GM12874 (cell line): ENCODE results near the gene GCK.

Experiments used
- CTCF ChIP-seq: IDR thresholded peaks from 2 replicates; pipeline ENCODE4 v1.5.1; 2011; ENCODE audit warnings: low read depth, mild to moderate bottlenecking, control low read depth, low read length, moderate library complexity; ENCODE audit not compliant: insufficient read depth

GCK gene

DNA sequence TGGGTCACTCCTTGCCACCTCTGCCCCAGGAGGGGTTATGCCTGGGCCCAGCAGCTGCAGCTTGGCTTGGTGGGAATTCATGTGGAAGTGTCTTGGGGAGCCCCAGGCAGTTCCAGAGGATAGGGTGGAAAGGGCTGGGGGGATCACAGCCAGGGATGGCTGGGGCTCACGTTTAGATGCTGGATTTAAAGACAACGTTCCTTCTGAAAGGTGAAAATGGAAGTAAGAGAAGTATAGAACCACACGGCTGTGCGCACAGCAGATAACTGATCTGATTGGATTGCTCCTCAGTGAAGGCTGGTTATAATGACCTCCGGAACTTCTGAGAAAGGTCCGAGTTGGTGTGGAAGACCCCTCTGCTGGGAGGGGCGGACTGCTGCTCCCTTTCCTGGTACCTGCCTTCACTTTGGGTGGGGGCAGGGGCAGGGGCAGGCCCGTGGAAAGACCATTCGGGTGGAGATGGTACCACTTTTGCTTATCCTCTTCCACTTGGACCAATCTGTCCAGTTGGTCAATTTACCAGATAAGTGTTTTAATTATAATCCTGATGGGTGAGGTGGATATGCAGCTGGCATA is 40.2 kb downstream of the GCK start:
- TF ChIP-seq CTCF, result no peak

- TF ChIP-seq CTCF, result no peak
Observed at GRCh38 chr7:44148166-44148565, 41.1 kb downstream of the GCK start.

DNA sequence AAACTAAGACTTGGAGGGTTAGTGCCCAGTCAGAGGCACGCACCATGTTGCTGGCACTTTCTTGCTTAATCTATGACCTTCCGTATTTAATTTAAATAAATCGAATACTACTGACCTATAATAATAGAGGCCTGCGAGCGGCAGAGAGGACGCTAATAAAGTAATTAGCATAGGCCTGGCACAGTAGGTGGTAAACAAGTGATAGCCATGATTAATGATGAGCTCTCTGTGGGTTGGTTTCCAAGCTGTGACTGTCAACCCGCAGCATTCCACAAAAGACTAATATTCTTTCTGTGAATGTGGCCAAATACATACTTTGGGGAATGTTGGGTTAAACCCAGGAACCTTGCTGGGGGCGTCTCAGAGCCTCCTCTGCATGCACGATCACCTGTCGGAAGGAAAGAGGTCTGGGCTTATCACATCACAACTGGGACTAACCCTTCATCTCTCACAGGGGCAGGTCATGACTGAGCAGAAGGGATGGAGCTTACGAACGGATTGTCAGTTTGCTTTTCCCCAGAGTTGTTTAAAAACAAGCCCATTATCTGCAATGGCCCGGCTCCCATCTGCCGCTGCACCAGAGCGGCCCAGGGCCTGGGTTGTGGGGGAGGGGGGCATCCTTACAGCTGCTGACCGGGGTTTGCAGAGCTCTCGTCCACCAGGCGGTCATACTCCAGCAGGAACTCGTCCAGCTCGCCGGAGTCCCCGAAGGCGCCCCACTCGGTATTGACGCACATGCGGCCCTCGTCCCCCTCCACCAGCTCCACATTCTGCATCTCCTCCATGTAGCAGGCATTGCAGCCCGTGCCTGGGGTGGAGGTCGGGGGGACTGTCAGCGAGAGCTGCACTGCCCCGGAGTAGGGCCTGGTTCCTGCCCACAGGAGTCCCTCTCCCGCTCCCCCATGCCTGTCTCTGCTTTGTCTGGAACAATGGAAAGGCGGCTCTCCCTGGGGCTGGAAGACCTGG is 41.9 kb downstream of the GCK start:
- no peak for TF ChIP-seq CTCF

DNA sequence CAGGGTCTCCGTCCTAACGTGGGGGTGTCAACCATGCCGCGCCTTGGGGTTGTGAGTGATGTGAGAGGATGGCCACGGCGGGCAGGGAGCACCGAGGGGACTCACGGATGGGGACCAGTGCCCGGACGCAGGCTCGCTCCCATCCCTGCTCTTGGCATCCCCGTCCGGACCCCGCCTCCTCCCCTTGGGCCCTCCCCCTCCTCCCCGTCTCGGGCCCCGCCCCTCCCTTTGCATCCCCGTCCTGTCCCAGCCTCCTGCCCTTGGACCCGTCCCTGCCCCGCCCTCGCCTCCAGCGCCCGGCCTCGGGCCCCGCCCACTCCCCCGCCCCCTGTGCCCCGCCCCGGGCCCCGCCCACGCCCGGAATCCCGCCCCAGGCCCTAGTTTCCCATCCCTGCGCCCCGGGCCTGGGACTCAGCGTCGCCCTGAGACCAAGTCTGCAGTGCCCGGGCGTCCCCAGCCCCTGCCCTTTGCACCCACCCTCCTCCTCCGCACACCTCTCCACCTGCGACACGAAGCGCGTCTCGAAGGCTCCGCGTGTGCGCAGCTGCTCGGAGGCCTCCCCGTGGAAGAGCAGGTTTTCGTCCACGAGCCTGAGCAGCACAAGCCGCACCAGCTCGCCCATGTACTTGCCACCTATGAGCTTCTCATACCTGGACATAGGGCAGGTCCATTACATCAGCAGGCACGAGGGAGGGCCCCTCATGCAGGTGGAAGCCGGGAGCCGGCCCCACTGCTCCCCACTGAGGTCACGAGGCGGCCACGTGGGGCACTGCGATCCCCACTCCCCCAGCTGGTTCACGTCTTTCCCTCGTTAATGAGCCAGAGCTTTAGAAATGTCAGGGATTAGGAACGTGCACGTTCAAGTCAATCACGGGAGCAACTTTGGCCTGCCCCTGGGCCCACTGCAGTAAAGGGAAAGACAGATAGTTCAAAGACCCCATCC is 43.0 kb downstream of the GCK start:
- TF ChIP-seq CTCF, result no peak

DNA sequence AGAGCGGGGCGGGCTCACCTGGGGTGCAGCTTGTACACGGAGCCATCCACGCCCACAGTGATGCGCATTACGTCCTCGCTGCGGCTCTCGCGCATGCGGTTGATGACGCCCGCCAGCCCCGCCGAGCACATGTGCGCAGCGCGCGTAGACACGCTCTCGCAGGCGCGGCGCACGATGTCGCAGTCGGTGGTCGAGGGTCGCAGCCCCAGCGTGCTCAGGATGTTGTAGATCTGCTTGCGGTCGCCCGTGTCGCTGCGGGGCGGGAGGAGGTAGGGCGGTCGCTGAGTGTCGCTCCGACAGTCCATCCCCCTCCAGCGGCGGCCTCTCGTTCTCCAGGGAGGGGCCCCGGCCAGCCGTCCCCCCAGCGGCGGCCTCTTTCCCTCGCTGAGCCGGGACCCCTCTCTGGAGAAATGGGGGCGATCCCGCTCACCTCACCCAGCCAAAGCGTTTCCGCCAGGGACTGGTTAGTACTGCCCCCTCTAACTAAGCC is 43.7 kb downstream of the GCK start:
- TF ChIP-seq CTCF, result no peak

DNA sequence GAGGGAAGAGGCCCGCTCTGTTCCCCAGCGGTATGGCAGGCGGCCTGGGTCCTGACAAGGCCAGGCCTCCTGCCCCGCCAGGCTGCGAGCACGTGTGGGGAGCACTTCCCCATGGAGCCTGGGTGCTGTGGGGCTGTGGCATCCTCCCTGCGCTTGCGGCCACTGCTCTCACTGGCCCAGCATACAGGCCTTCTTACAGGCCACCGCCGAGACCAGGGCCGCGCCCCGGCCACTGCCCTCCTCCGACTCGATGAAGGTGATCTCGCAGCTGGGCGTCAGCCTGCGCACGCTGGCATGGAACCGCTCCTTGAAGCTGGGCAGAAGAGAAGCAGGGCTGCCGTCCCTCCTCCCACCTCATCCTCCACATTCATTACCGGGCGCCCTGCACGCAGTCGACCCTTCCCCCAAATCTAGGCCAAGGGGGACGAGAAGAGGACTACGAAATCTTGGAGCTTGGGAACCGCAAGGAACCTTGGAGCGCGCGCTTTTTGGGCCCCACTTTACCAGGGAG is 44.2 kb downstream of the GCK start:
- TF ChIP-seq CTCF, result no peak

DNA sequence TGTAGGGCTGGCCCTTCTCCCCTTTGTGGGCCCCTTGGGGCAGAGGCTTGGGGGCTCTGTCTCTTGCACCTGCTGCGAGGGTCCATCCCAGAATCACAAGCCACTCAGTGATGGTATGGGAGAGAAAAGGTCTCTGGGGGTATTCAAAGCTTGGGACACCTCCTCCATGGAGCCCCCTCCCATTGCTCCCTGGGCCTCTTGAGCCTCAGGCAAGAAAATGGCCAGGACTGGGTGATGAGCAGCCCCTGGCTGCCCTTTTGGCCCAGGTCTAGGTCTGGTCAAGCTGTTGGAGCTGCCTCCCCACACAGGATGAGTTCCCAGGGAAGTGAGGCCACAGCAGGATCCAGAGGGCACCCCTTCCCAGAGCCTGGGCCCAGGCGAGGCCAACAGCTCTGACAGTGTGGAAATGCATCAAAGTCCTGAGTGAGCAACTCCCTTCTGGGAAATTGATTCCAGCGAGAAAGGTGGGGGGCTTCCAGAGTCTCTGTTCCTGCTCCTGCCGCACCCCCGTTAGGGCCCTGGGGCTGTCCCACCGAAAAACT is 44.7 kb downstream of the GCK start:
- no peak for TF ChIP-seq CTCF
